H1 (cell line): ENCODE measurements around the gene ZNF830. TPM values are rescaled to one million over a fixed set of nuclear protein-coding genes. Genes with fewer than 3 reads are reported as not detected.

Source experiments
- CTCF ChIA-PET: fragments of 300-600 bp; sonication (Branson Sonifier 250); formaldehyde crosslinking; loops from one replicate; lab custom pipeline; 2021; ENCODE audit not compliant: partially characterized antibody; lab: Charles Lee
- POLR2A ChIA-PET: fragments of 300-600 bp; sonication (Branson Sonifier 250); formaldehyde crosslinking; loops from one replicate; lab custom pipeline; 2021; ENCODE audit warnings: inconsistent platforms; ENCODE audit not compliant: partially characterized antibody; lab: Charles Lee
- DNase-seq, 2 experiments: peaks; one replicate each; pipeline versions ENCODE4 v3.0.0 to v3.0.0-alpha.2; 2010 to 2022; ENCODE audit warnings: low spot score in 2 of 2, low read depth in 1 of 2, mixed read lengths in 1 of 2
- FAIRE-seq: peaks from 2 replicates; lab custom pipeline; 2011; peaks lifted over from hg19 to GRCh38; lab: Jason Lieb, UNC
- H2AFZ ChIP-seq: 2 replicates; pipeline ENCODE4 v1.8.1; 2012; ENCODE audit warnings: low read length, inconsistent platforms
- H2AK5ac ChIP-seq: 2 replicates; pipeline ENCODE4 v1.6.1; 2013; ENCODE audit warnings: low read depth, low read length
- H2BK120ac ChIP-seq: replicated peaks from 2 replicates; pipeline ENCODE3; 2013; ENCODE audit warnings: low read depth, low read length, inconsistent platforms
- H2BK12ac ChIP-seq: 2 replicates; pipeline ENCODE4 v1.6.1; 2013; ENCODE audit warnings: low read depth, low read length
- H2BK15ac ChIP-seq: 2 replicates; pipeline ENCODE4 v1.6.1; 2013; ENCODE audit warnings: low read length
- H2BK20ac ChIP-seq: 2 replicates; pipeline ENCODE4 v1.6.1; 2013; ENCODE audit warnings: low read length
- H2BK5ac ChIP-seq: 2 replicates; pipeline ENCODE4 v1.6.1; 2013; ENCODE audit warnings: low read depth, low read length
- H3K14ac ChIP-seq: 2 replicates; pipeline ENCODE4 v1.6.1; 2013; ENCODE audit warnings: inconsistent platforms; ENCODE audit not compliant: insufficient read length
- H3K18ac ChIP-seq: 2 replicates; pipeline ENCODE4 v1.6.1; 2013; ENCODE audit warnings: low read length; ENCODE audit errors: extremely low read depth
- H3K23ac ChIP-seq: 2 replicates; pipeline ENCODE4 v1.6.1; 2013; ENCODE audit warnings: inconsistent platforms; ENCODE audit not compliant: insufficient read length
- H3K23me2 ChIP-seq: 2 replicates; pipeline ENCODE4 v1.6.1; 2013; ENCODE audit warnings: low read depth, low read length
- H3K27ac ChIP-seq: 2 replicates; pipeline ENCODE4 v1.6.1; 2011; ENCODE audit warnings: low read depth, low read length, inconsistent platforms
- H3K27me3 ChIP-seq, 4 experiments: replicated peaks in 1 of 4; 1 replicate in 1 of 4; 2 replicates in 3 of 4; pipeline versions ENCODE4 v1.6.1 to v1.8.1; 2011 to 2013; ENCODE audit warnings: low read length in 3 of 4, mild to moderate bottlenecking in 3 of 4, inconsistent platforms in 2 of 4, mixed read lengths in 2 of 4, moderate library complexity in 1 of 4; ENCODE audit not compliant: control insufficient read depth in 3 of 4, insufficient read depth in 3 of 4; ENCODE audit errors: extremely low read depth in 1 of 4
- H3K36me3 ChIP-seq, 4 experiments: 2 replicates each; pipeline versions ENCODE4 v1.6.1 to v1.8.1; 2011 to 2013; ENCODE audit warnings: mild to moderate bottlenecking in 4 of 4, low read length in 3 of 4, moderate library complexity in 2 of 4, control low read depth in 1 of 4, inconsistent platforms in 1 of 4; ENCODE audit not compliant: insufficient read depth in 4 of 4, control insufficient read depth in 2 of 4
- H3K4ac ChIP-seq: replicated peaks from 2 replicates; pipeline ENCODE3; 2013; ENCODE audit warnings: low read length, low read depth, mixed read lengths, inconsistent platforms; ENCODE audit not compliant: insufficient read length
- H3K4me1 ChIP-seq, 4 experiments: replicated peaks in 1 of 4; 1 replicate in 1 of 4; 2 replicates in 3 of 4; pipeline versions ENCODE4 v1.6.1 to v1.8.1; 2011 to 2013; ENCODE audit warnings: low read length in 3 of 4, inconsistent platforms in 2 of 4, mixed read lengths in 1 of 4; ENCODE audit not compliant: insufficient read depth in 4 of 4, control insufficient read depth in 3 of 4
- H3K4me2 ChIP-seq, 2 experiments: 2 replicates each; pipeline versions ENCODE4 v1.6.1 to v1.8.1; 2011 to 2013; ENCODE audit warnings: low read depth in 2 of 2, low read length in 2 of 2, control low read depth in 1 of 2, inconsistent platforms in 1 of 2, mild to moderate bottlenecking in 1 of 2; ENCODE audit not compliant: insufficient read depth in 1 of 2
- H3K4me3 ChIP-seq, 4 experiments: fragments of 200-600, 300-600 bp in 1 of 4; sonication (generic), shearing (Covaris generic), sonication (Bioruptor Twin) in 1 of 4; 2 replicates each; pipeline versions ENCODE4 v1.5.1 to v1.8.1; 2011 to 2016; ENCODE audit warnings: low read length in 4 of 4, low read depth in 3 of 4, control low read depth in 2 of 4, inconsistent platforms in 2 of 4, mild to moderate bottlenecking in 2 of 4, mixed read lengths in 1 of 4, moderate library complexity in 1 of 4; ENCODE audit not compliant: insufficient read depth in 2 of 4; ENCODE audit errors: extremely low read depth in 1 of 4
- H3K56ac ChIP-seq: replicated peaks from 2 replicates; pipeline ENCODE3; 2013; ENCODE audit warnings: low read depth, mild to moderate bottlenecking, mixed read lengths, low read length, inconsistent platforms; ENCODE audit not compliant: insufficient read length
- H3K79me1 ChIP-seq: 2 replicates; pipeline ENCODE4 v1.6.1; 2013; ENCODE audit warnings: low read depth, low read length, control low read depth
- H3K79me2 ChIP-seq, 2 experiments: 2 replicates each; pipeline versions ENCODE4 v1.6.1 to v1.8.1; 2012 to 2013; ENCODE audit warnings: low read length in 2 of 2, mild to moderate bottlenecking in 2 of 2, inconsistent platforms in 1 of 2; ENCODE audit not compliant: insufficient read depth in 2 of 2, control insufficient read depth in 1 of 2
- H3K9ac ChIP-seq, 4 experiments: replicated peaks in 1 of 4; 1 replicate in 1 of 4; 2 replicates in 3 of 4; pipeline versions ENCODE4 v1.6.1 to v1.8.1; 2011 to 2013; ENCODE audit warnings: low read depth in 3 of 4, low read length in 3 of 4, control low read depth in 2 of 4, mild to moderate bottlenecking in 2 of 4, moderate library complexity in 2 of 4, inconsistent platforms in 1 of 4; ENCODE audit errors: extremely low read depth in 1 of 4
- H3K9me3 ChIP-seq, 2 experiments: 2 replicates each; pipeline versions ENCODE4 v1.6.1 to v1.8.1; 2012 to 2013; ENCODE audit warnings: mild to moderate bottlenecking in 2 of 2, moderate library complexity in 2 of 2, control low read depth in 1 of 2, inconsistent platforms in 1 of 2, low read depth in 1 of 2, low read length in 1 of 2, mixed read lengths in 1 of 2; ENCODE audit not compliant: insufficient read depth in 2 of 2
- H4K20me1 ChIP-seq, 2 experiments: replicated peaks in 1 of 2; 2 replicates each; pipeline versions ENCODE3 to v1.8.1; 2011 to 2013; ENCODE audit warnings: inconsistent platforms in 2 of 2, low read length in 2 of 2, mild to moderate bottlenecking in 1 of 2; ENCODE audit not compliant: insufficient read depth in 2 of 2, control insufficient read depth in 1 of 2
- H4K5ac ChIP-seq: 2 replicates; pipeline ENCODE4 v1.6.1; 2013; ENCODE audit warnings: low read length, low read depth, mixed read lengths, inconsistent platforms; ENCODE audit not compliant: insufficient read length
- H4K8ac ChIP-seq: 2 replicates; pipeline ENCODE4 v1.8.0; 2013; ENCODE audit warnings: mild to moderate bottlenecking, moderate library complexity, low read length, inconsistent platforms; ENCODE audit not compliant: insufficient read depth; ENCODE audit errors: extremely low read depth
- H4K91ac ChIP-seq: replicated peaks from 2 replicates; pipeline ENCODE3; 2013; ENCODE audit warnings: low read length, mixed read lengths, inconsistent platforms; ENCODE audit not compliant: insufficient read length
- BCL11A ChIP-seq, 2 experiments: IDR thresholded peaks; one replicate each; pipeline ENCODE4 v1.6.1; 2011; ENCODE audit warnings: low read depth in 2 of 2, low read length in 2 of 2, mild to moderate bottlenecking in 2 of 2
- CBX5 ChIP-seq: fragments of 300-800, 300-1000 bp; sonication (generic); IDR thresholded peaks from 2 replicates; pipeline ENCODE4 v1.7.1; 2016; ENCODE audit warnings: antibody characterized with exemption, low read length, low read depth
- EP300 ChIP-seq, 2 experiments: IDR thresholded peaks; 1 replicate in 1 of 2; 2 replicates in 1 of 2; pipeline ENCODE4 v1.6.1; 2011 to 2012; ENCODE audit warnings: low read depth in 2 of 2, low read length in 2 of 2, mild to moderate bottlenecking in 2 of 2, borderline replicate concordance in 1 of 2, inconsistent platforms in 1 of 2, moderate library complexity in 1 of 2
- FOSL1 ChIP-seq: IDR thresholded peaks from 2 replicates; pipeline ENCODE4 v1.6.1; 2011; ENCODE audit warnings: mild to moderate bottlenecking, low read depth, low read length, moderate library complexity; ENCODE audit not compliant: insufficient read depth
- GTF2F1 ChIP-seq: IDR thresholded peaks from 2 replicates; pipeline ENCODE4 v1.6.1; 2012; ENCODE audit warnings: low read depth, low read length, improper control_type of control experiment, borderline replicate concordance
- HDAC2 ChIP-seq, 2 experiments: fragments of 300-600 bp in 1 of 2; sonication (generic) in 1 of 2; IDR thresholded peaks; 2 replicates each; pipeline ENCODE4 v1.6.1; 2011 to 2012; ENCODE audit warnings: low read depth in 2 of 2, low read length in 2 of 2, mild to moderate bottlenecking in 2 of 2, moderate library complexity in 2 of 2, borderline replicate concordance in 1 of 2, inconsistent platforms in 1 of 2
- KDM5A ChIP-seq: fragments of 200-600 bp; IDR thresholded peaks from 2 replicates; pipeline ENCODE4 v1.7.1; 2012; ENCODE audit warnings: mild to moderate bottlenecking, low read length, inconsistent platforms, mixed read lengths
- MAX ChIP-seq: IDR thresholded peaks from 2 replicates; pipeline ENCODE4 v1.6.1; 2012; ENCODE audit warnings: inconsistent platforms
- RNF2 ChIP-seq: fragments of 200-900, 300-1000 bp; sonication (generic); IDR thresholded peaks from 2 replicates; pipeline ENCODE4 v1.7.1; 2016; ENCODE audit warnings: borderline replicate concordance, low read depth, mild to moderate bottlenecking, antibody characterized with exemption, low read length; ENCODE audit not compliant: poor library complexity, severe bottlenecking; ENCODE audit errors: missing control alignments
- SP4 ChIP-seq: IDR thresholded peaks from 2 replicates; pipeline ENCODE4 v1.6.1; 2012; ENCODE audit warnings: low read length, inconsistent platforms
- USF2 ChIP-seq: IDR thresholded peaks from 2 replicates; pipeline ENCODE4 v1.6.1; 2011; ENCODE audit warnings: low read length, improper control_type of control experiment
- WGBS, 2 experiments: shearing (Covaris generic) in 1 of 2; methylation state at CpG; one replicate each; pipeline versions ENCODE4 v1.1.6 to v1.1.7; 2013 to 2015; ENCODE audit warnings: low lambda C conversion rate in 2 of 2, mixed read lengths in 2 of 2, inconsistent platforms in 1 of 2, low coverage in 1 of 2, missing lambda C conversion rate in 1 of 2; ENCODE audit not compliant: insufficient replicate concordance in 2 of 2, insufficient coverage in 1 of 2, insufficient read length in 1 of 2; ENCODE audit errors: extremely low coverage in 1 of 2, missing lambda C conversion rate in 1 of 2; 5-methylcytosine and 5-hydroxymethylcytosine counted together
- polyA plus RNA-seq, 7 experiments: library from polyadenylated mRNA; depleted of rRNA in 3 of 7; stranded (reverse) in 5 of 7; unstranded in 2 of 7; fragments of >200 nt in 5 of 7; fragments of 200-250 nt in 2 of 7; gene quantifications; 1 replicate in 5 of 7; 2 replicates in 1 of 7; 4 replicates in 1 of 7; pipeline versions ENCODE4 v1.2.1 to v1.2.3, GENCODE V29; 2011 to 2013; ENCODE audit warnings: missing spikeins in 2 of 7, mixed read lengths in 2 of 7
- total RNA-seq: library from RNA; stranded (reverse); fragmentation: NEBNext Ultra II Directional; extraction: Animal tissue kit (Norgen Biotek cat#: 25700); gene quantifications from 2 replicates; pipeline ENCODE4 v1.2.1, GENCODE V29; 2021

ZNF830 gene
- total and polyA plus RNA-seq, 2 of the 8 experiments (the other 6 are each of a cell fraction or from before 2014, with no cell fraction given) = 4.2 to 19.9 TPM

DNA sequence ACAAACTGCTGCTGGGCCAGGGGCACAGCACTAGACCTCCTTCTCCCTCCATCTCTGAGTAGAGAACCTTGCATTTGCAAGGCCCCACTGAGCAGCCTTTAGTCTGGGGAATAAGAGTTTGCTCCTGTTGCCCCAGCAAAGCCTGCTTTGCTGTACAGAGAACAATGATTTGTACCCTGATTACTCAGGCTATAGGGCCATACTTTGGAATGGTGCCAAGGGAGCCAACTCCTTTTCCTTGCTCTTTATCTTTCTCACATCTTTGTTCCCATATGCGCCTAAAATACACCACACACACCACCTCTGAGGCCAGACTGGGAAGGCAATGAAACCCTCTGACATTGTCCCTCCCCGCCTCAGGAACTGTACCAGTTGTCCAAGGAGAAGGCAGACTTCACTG is 40.2 kb downstream of the ZNF830 start:
- Histone ChIP-seq H2AK5ac (no peak overlapping the region), H2BK5ac (no peak overlapping the region), H3K9me3 (no peaks in the 10 kb centered on the region), H3K23ac (no peak overlapping the region), H3K27ac (no peak overlapping the region), H3K79me2 (no peaks in the 10 kb centered on the region), H2BK20ac (no peak overlapping the region), H4K91ac (no peak overlapping the region), H3K14ac (no peak overlapping the region), H4K20me1 (peaks cover 8% of the 10 kb centered on the region in 2 experiments), H2BK15ac (no peak overlapping the region), H3K23me2 (no peaks in the 10 kb centered on the region), H3K36me3 (peaks cover 43 to 84% (median 68%) of the 10 kb centered on the region in 4 experiments), H3K27me3 (no peaks in the 10 kb centered on the region), H2BK12ac (no peak overlapping the region), H3K56ac (no peak overlapping the region), H3K79me1 (no peaks in the 10 kb centered on the region), H3K18ac (no peak overlapping the region), H4K8ac (no peak overlapping the region), H4K5ac (no peak overlapping the region), H3K4me1 (no peaks in the 10 kb centered on the region), H2AFZ (no peak overlapping the region), H3K9ac (no peak overlapping the region), H3K4ac (no peak overlapping the region), H2BK120ac (no peak overlapping the region), H3K4me2 (no peak overlapping the region), H3K4me3 (no peak overlapping the region)
- WGBS, 2 experiments = 92% methylated on average over 2 of the region's 2 CpGs; no CpG with 5 or more reads in 1 of the 2 experiments
- POLR2A ChIA-PET = interaction anchor here (0.8 to 5.3 kb wide), 6 partner anchors 10 to 128 kb away, joined by 3 to 26 read pairs (median 11); partner anchors contain the start of gene LIG3
- FAIRE-seq (no peak), DNase-seq (no peak)
- CTCF ChIA-PET = interaction anchor here (0.6 to 1.4 kb wide), 3 partner anchors 76 to 117 kb away, joined by 3 to 5 read pairs (median 3); no protein-coding TSS in a partner anchor
- TF ChIP-seq KDM5A = no peak
- TF ChIP-seq GTF2F1 = no peak
- no peak for TF ChIP-seq USF2
- TF ChIP-seq BCL11A (IDR thresholded peaks at IDR 0.05; ENCODE audit: low read depth in 2 of 2, low read length in 2 of 2) = no peak
- TF ChIP-seq RNF2 = no peak
- no peak for TF ChIP-seq MAX
- no peak for TF ChIP-seq FOSL1
- TF ChIP-seq EP300 (IDR thresholded peaks at IDR 0.05; ENCODE audit: borderline replicate concordance in 1 of 2, low read depth in 2 of 2, low read length in 2 of 2) = no peak
- TF ChIP-seq SP4 = no peak
- TF ChIP-seq HDAC2 (IDR thresholded peaks at IDR 0.05; ENCODE audit: borderline replicate concordance in 1 of 2, low read depth in 2 of 2, low read length in 2 of 2) = no peak
- TF ChIP-seq CBX5 = no peak
